ENCODE results near the gene COX17.

Gene COX17

GRCh38 chr3:119649761-119650160 is 27.4 kb downstream of the COX17 start:
- no peaks in the 10 kb centered on the region for H3K36me3 ChIP-seq (ENCODE audit: control insufficient read depth, insufficient read depth, low read length)
- no peak overlapping the region for H3K4me3 ChIP-seq (ENCODE audit: low read depth, low read length)
- no peak overlapping the region for H3K9ac ChIP-seq
- H3K27me3 ChIP-seq (ENCODE audit: control insufficient read depth, insufficient read depth, low read length) = no peaks in the 10 kb centered on the region
- no peaks in the 10 kb centered on the region for H3K79me2 ChIP-seq
- H3K27ac ChIP-seq = no peak overlapping the region
- no peak for TF ChIP-seq CTCF (IDR thresholded peaks at IDR 0.05)
- H3K4me2 ChIP-seq (ENCODE audit: low read length) = no peak overlapping the region
- H3K9me3 ChIP-seq (ENCODE audit: control insufficient read depth, low read length) = no peaks in the 10 kb centered on the region
- H2AFZ ChIP-seq = no peak overlapping the region
- peaks cover 20% of the 10 kb centered on the region for H3K4me1 ChIP-seq

- Histone ChIP-seq H3K4me2 (ENCODE audit: low read length) (no peak overlapping the region), H3K27ac (peak overlapping the region; percentile 82), H3K79me2 (no peaks in the 10 kb centered on the region), H3K9me3 (ENCODE audit: control insufficient read depth, low read length) (no peaks in the 10 kb centered on the region), H3K9ac (no peak overlapping the region), H3K27me3 (ENCODE audit: control insufficient read depth, insufficient read depth, low read length) (no peaks in the 10 kb centered on the region), H2AFZ (peak overlapping the region; percentile 65), H3K36me3 (ENCODE audit: control insufficient read depth, insufficient read depth, low read length) (no peaks in the 10 kb centered on the region), H3K4me1 (peaks cover 20% of the 10 kb centered on the region), H3K4me3 (ENCODE audit: low read depth, low read length) (no peak overlapping the region)
- TF ChIP-seq CTCF (IDR thresholded peaks at IDR 0.05) = no peak
These were observed 29.2 kb downstream of the COX17 start for GRCh38 chr3:119647843-119648575.

GRCh38 chr3:119647171-119647570 is 30.0 kb downstream of the COX17 start:
- no peak overlapping the region for H3K9ac ChIP-seq
- H3K4me2 ChIP-seq (ENCODE audit: low read length) = no peak overlapping the region
- H3K27me3 ChIP-seq (ENCODE audit: control insufficient read depth, insufficient read depth, low read length) = no peaks in the 10 kb centered on the region
- H3K36me3 ChIP-seq (ENCODE audit: control insufficient read depth, insufficient read depth, low read length) = no peaks in the 10 kb centered on the region
- peak overlapping the region; percentile 82 for H3K27ac ChIP-seq
- no peak overlapping the region for H3K4me3 ChIP-seq (ENCODE audit: low read depth, low read length)
- peak overlapping the region; percentile 65 for H2AFZ ChIP-seq
- TF ChIP-seq CTCF (IDR thresholded peaks at IDR 0.05) = no peak
- no peaks in the 10 kb centered on the region for H3K9me3 ChIP-seq (ENCODE audit: control insufficient read depth, low read length)
- peaks cover 20% of the 10 kb centered on the region for H3K4me1 ChIP-seq
- no peaks in the 10 kb centered on the region for H3K79me2 ChIP-seq

- Histone ChIP-seq H3K9ac (no peak overlapping the region), H3K4me1 (peaks cover 20% of the 10 kb centered on the region), H3K36me3 (ENCODE audit: control insufficient read depth, insufficient read depth, low read length) (no peaks in the 10 kb centered on the region), H3K9me3 (ENCODE audit: control insufficient read depth, low read length) (no peaks in the 10 kb centered on the region), H2AFZ (no peak overlapping the region), H3K27ac (peak overlapping the region; percentile 82), H3K4me2 (ENCODE audit: low read length) (no peak overlapping the region), H3K79me2 (no peaks in the 10 kb centered on the region), H3K4me3 (ENCODE audit: low read depth, low read length) (no peak overlapping the region), H3K27me3 (ENCODE audit: control insufficient read depth, insufficient read depth, low read length) (no peaks in the 10 kb centered on the region)
- TF ChIP-seq CTCF (IDR thresholded peaks at IDR 0.05) = no peak
These were observed 31.4 kb downstream of the COX17 start for GRCh38 chr3:119645813-119646212.

GRCh38 chr3:119644481-119644880 is 32.7 kb downstream of the COX17 start:
- Histone ChIP-seq H3K4me2 (ENCODE audit: low read length) (no peak overlapping the region), H2AFZ (no peak overlapping the region), H3K9me3 (ENCODE audit: control insufficient read depth, low read length) (no peaks in the 10 kb centered on the region), H3K4me1 (peaks cover 20% of the 10 kb centered on the region), H3K9ac (no peak overlapping the region), H3K79me2 (no peaks in the 10 kb centered on the region), H3K27ac (no peak overlapping the region), H3K36me3 (ENCODE audit: control insufficient read depth, insufficient read depth, low read length) (no peaks in the 10 kb centered on the region), H3K27me3 (ENCODE audit: control insufficient read depth, insufficient read depth, low read length) (no peaks in the 10 kb centered on the region), H3K4me3 (ENCODE audit: low read depth, low read length) (no peak overlapping the region)
- no peak for TF ChIP-seq CTCF (IDR thresholded peaks at IDR 0.05)

Data from parathyroid adenoma (tissue), 2 donors.